Superior temporal gyrus (tissue), 1 donor: ENCODE data around the gene LRRC25.
"Not testable (repeated sequence)": the region's sequence is repeated elsewhere in the genome, so short reads cannot be mapped to it uniquely, and the experiment has no call there.

ENCODE experiments used
- DNase-seq: peaks from one replicate; pipeline ENCODE4 v3.0.0-alpha.2; 2016; ENCODE audit errors: extremely low spot score

Gene LRRC25

DNA sequence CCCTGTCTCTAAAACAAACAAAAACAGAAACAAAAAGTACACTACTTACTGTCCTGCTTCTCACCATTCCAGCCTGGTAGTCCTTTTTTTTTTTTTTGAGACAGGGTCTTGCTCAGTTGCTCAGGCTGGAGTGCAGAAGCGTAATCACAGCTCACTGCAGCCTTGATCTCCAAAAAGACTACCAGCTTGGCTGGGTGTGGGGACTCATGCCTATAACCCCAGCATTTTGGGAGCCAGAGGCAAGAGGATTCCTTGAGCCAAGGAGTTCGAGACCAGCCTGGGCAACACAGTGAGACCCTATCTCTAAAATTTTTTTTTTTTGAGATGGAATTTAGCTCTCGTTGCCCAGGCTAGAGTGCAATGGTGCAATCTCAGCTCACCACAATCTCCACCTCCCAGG, 16.6 kb downstream of the LRRC25 start:
- DNase-seq, result no peak

DNA sequence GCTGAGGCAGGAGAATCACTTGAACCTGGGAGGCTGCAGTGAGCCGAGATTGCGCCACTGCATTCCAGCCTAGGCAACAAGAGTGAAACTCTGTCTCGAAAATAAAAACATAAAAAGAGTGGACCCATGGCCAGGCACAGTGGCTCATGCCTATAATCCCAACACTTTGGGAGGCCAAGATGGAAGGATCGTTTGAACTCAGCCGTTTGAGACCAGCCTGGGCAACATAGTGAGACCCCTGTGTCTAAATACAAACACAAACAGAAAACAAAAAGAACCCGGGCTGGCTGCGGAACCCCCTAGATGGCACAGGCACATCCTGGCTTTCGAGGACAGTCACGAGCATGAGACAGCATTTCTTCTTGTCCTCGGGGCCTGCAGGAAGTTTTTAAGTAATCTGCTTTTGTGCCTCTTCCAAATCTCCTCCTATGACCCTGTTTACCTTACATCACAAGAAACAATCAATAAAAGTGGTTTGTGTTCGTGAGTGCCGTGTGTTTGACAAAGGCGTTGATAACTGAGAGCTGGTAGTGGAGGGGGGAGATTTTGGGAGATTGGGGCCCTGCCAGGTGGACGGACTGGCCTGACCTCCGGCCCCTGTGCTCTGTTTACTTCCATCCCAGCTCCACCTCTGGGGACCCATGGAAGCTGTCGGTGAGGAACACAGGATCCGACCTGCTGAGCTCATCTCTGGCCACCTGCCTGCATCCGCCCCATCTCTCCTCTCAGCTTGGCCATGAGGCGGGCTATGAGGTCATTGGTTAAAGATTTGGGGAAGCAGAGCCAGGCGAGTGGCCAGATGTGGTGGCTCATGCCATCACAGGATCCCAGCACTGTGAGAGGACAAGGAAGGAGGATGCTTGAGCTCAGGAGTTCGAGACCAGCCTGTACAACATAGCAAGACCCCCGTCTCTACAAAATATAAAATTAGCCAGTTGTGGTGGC, 17.3 kb downstream of the LRRC25 start:
- no peak for DNase-seq

DNA sequence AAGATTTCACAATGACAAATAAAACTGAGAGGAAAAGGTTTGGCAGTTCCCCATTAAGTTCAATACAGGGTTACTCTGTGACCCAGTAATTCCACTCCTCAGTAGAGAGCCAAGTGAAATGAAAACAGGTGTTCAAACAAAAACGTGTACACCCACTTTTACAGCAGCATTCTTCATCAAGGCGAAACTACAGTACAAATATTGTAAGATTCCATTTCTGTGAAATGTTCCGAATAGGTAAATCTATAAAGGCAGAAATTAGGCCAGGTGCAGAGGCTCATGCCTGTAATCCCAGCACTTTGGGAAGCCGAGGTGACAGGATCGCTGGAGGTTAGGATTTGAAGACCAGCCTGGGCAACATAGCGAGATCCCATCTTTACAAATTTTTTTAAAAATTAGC, 20.4 kb downstream of the LRRC25 start:
- no peak for DNase-seq

DNA sequence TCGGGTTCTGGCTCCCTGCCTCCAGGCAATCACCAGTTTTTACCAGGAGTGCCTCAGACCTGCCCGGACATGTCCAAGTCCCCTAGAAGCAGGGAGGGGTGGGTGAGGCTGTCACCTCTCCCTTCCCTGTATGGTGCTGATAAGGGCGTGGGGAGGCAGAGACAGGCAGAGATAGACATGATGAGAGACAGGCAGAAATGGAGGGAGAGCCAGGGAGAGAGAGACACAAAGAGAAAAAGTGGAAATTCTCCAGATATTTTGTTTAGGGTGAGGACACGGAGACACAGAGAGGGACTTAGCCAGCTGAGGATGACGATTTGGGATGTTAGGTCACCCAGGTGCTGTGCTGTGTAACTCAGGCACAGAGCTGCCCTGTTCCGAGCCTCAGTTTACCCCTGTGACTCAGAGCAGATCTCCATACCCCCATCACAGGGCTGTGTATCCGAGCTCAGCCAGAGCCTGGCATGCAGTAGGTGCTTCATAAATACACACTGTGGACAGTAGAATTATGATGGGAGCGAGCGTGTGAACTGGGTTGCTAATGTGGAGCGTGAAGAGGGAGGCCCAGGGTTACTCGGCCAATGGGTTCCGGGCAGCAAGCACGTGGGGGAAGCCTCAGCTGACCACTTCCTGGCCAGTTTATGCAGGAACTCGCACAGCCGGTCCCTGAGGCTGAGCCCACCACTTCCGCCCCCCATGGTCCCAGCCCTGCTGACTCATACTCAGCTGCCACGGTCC, 23.4 kb downstream of the LRRC25 start:
- DNase-seq, result peak; percentile 18

DNA sequence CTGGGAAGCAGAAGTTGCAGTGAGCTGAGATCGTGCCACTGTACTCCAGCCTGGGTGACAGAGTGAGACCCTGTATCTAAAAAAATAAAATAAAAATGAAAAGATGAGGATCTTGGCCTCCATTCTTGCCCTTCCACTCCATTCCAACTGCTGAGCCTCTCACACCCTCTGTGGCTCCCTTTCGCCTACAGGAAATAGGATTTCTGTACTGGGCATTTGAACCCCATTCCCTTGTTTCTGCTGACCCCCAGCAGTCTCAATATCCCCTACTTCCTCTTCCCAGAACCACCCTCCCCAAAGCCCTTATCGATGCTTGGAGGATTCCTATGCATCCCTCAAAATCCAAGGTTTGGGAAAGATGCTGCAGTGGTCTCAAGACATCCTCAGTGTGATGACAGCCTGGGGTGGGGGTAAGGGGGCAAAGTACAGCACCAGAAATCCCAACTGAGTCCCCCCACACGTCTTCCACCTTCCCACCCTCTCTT, 24.0 kb downstream of the LRRC25 start:
- no peak for DNase-seq

DNA sequence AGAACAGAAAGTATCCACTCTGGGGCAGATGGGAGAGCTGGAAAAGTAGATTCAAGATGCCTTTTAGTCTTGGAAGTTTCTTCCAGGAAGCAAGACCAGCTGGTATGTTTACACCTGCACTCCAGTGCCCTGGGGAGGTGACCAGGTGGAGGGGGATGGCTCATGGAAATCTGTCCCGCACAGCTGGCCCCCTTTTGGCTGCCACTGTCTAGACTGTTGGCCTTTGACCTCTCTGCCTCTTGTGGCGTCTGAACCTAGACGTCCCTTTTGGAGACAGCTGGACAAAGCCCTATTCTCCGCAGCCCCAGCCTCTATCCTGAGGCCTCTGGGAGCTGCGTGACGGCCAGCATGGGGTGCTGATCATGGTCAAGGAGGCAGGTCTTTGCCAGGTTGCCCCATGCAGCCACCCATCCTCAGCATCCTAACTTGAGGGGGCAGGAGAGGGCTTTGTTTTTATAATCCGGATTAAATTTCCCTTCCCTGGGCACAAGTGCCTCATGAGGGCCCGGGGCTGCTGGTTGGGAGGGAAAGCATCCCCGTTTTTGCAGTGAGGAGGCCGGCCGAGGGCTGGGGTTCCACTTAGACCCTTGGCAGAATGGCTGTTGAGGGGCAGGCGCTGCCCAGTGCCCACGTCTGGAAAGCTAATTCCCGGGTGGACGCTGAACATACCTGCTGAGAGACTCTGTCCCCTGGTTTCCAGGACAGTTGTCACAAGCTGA, 28.8 kb downstream of the LRRC25 start:
- no peak for DNase-seq

DNA sequence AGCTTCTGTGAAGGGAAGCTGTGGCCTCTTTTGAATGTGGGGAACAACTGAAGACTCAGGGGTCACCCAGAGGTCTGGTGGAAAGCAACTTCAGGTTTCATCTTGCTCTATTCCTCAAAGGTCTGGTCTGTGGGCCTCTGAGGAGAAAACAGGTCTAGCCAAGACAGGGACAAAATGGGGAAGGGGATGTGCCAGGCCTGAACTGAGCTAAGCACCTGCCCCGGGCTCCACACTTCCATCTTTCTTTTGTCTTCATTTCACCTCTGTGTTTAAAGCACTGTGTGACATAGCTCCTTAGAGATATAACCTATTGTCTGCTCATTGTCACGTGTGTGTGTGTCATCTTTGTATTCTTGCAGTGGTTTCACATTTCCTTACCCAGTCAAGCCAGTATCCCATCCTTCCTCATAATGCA, 31.4 kb downstream of the LRRC25 start:
- DNase-seq, result no peak

DNA sequence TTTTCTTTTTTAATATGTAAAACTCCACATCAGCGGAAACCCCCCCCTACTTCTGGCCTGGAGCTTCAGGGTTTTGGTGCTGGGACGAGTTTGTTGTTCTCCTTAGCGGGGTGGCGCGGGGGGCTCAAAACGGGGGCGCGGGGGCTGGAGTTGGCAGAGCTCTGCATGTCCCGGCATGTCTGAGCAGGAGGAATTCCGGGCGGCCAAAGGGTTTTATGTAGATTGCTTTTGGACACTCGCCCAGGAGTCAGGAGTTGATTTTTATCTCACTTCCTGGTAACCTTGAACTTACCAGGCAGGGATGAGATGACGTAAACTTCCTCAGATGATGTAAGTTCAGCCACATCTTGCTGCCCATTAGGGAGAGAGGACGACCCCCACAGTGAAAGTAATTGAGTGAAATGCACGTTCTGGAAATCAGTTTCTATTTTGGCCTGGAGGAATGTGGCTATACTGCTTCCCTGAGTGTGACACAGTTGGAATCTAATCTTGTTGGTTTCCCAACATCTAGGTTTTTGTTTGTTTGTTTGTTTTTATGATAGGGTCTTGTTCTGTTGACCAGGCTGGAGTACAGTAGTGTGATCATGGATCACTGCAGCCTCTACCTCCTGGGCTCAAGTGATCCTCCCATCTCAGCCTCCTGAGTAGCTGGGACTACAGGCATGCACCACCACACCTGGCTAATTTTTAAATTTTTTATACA, 32.4 kb downstream of the LRRC25 start:
- DNase-seq, result no peak

DNA sequence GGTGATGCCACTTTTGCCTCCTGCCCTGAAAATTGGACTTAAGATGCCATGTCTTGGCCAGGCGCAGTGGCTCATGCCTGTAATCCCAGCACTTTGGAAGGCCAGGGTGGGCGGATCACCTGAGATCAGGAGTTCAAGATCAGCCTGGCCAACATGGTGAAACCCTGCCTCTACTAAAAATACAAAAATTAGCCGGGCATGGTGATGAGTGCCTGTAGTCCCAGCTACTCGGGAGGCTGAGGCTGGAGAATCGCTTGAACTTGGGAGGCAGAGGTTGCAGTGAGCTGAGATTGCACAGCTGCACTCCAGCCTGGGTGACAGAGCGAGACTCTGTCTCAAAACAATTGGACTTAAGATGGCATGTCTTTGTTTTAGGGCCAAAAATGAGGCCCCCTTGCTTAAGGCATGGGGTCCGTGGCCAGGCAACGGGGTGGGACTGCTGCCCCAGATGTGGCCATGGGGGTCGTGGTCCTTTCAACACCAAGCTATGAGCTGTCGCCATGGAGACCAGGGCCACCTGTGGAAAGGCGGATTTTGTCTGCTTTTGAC, 33.1 kb downstream of the LRRC25 start:
- not testable (repeated sequence) for DNase-seq

DNA sequence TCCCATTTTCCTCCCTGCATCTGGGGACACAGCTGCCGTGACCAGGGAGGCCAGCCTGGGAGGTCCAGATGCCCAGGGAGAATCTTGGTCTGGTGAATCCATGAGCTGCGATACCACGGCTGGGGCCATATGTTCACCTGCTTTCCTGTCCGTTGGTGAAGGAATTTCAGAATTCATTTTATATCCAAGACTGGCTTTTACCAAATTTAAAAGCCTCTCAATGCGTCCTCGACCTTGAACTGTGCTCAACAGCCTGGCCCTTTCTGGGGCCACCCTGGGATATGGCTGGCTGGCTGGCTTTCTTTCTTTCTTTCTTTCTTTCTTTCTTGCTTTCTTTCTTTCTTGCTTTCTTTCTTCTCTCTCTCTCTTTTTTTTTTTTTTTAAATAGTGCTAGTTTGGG, 33.6 kb downstream of the LRRC25 start:
- no peak for DNase-seq

DNA sequence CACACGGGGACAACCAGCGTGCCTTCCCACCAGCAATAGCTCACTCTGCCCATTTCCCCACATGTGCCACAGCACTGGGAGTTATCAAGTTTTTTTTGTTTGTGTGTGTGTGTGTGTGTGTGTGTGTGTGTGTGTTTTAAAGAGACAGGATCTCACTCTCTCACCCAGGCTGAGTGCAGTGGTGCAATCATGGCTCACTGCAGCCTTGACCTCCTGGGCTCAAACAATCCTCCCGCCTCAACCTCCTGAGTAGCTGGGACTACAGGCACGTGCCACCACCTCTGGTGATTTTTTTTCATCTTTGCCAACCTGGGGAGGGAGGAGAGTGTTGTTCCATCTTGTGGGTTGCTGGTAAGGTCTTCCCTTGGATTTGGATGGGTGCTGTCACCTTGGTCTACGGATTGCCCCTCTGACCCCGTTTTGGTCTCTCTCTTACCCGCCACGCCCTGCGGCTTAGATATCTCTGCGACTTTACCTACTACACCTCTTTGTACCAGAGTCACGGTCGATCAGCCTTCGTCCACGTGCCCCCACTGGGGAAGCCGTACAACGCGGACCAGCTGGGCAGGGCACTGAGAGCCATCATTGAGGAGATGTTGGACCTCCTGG, 34.4 kb downstream of the LRRC25 start:
- no peak for DNase-seq

DNA sequence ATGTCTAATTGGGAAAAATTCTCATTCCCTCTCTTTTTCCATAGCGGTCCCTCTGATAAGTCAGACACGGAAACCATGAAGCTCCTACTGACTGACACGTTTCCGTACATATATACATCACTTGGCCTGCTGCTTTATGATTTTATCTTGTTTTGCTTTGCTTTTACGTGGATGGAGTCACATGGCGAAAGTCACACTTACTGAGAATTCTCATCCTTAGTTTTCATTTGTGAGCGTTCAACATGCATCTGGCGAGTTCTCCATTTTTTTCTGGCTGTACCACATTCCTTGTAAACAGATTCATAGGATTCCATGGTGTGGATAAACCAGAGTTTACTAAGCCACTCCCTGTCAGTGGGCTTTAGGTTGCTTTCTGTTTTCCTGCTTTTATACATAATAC, 35.8 kb downstream of the LRRC25 start:
- DNase-seq, result no peak

DNA sequence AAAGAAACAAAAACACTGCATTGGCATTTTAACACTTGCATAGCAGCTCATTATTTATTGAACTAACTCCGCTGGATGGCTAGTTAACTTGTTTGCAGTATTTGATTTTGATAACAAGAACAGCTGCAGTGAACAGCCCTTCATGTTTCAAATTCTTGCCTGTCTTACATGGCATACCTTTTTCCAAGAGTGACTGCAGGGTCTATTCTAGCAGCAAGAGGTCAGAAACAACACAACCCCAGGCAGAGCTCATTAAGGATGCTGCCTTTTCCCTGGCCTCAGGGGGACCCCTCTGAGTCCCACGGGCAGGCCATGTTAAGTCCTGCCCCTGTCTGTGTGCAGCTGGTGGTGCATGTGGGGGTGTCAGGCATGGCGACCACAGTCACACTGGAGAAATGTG, 40.4 kb downstream of the LRRC25 start:
- no peak for DNase-seq

DNA sequence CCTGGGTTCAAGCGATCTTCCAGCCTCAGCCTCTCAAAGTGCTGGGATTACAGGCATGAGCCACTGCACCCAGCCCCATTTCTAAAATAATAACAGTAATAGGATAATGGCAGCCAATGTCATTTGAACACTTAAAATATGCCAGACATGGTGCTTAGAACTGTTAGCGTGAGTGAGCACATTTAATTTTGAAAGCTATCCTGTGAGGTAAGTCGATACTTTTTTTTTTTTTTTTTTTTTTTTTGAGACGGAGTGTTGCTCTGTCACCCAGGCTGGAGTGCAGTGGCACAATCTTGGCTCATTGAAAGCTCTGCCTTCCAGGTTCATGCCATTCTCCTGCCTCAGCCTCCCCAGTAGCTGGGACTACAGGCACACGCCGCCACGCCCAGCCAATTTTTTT, 42.7 kb downstream of the LRRC25 start:
- not testable (repeated sequence) for DNase-seq

DNA sequence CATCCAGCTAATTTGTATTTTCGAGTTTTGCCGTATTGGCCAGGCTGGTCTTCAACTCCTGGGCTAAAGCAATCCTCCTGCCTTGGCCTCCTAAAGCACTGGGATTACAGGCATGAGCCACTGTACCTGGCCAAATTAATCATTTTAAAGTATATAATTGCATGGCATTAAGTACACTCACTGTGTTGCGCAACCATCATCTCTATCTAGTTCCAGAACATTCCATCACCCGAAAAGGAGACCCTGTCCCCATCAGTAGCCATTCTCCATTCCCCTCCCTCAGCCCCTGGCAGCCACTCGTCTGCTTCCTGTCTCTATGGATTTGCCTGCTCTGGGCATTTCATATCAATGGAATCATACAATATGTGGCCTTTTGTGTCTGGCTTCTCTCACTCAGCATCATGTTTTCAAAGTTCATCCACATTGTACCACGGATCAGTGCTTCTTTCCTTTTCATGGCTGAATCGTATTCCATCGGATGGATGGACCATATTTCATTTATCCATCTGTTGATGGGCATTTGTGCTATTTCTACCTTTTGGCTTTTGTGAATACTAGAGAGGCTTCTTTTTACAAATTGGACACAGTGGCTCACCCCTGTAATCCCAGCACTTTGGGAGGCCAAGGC, 43.9 kb downstream of the LRRC25 start:
- DNase-seq, result no peak

DNA sequence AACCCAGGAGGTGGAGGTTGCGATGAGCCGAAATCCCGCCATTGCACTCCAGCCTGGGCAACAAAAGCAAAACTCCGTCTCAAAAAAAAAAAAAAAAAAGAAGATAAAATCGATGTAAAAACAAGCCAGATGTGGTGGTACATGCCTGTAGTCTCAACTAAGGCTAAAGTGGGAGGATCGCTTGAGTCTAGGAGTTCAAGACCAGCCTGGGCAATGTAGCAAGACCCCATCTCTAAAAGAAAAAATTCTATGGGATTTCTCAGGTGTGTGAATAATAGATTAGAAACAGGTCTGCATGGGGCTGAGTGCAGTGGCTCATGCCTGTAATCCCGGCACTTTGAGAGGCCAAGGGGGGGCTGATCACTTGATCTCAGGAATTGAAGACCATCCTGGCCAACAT, 45.9 kb downstream of the LRRC25 start:
- no peak for DNase-seq

DNA sequence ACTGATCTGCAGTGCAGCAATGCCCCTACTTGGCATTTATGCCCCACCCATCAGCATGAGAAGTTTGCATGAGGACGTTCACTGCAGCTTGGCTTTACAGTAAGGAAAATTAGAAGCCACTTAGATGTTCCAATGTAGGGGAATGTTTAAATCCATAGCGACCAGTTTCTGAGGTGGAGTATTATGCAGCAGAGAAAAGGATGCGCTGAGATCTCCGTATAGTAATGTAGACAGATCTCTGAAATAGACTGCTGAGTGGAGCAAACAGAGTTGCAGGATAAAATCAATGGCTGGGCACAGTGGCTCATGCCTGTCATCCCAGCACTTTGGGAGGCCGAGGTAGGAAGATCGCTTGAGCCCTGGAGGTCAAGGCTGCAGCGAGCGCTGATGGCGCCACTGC, 46.9 kb downstream of the LRRC25 start:
- DNase-seq, result no peak

DNA sequence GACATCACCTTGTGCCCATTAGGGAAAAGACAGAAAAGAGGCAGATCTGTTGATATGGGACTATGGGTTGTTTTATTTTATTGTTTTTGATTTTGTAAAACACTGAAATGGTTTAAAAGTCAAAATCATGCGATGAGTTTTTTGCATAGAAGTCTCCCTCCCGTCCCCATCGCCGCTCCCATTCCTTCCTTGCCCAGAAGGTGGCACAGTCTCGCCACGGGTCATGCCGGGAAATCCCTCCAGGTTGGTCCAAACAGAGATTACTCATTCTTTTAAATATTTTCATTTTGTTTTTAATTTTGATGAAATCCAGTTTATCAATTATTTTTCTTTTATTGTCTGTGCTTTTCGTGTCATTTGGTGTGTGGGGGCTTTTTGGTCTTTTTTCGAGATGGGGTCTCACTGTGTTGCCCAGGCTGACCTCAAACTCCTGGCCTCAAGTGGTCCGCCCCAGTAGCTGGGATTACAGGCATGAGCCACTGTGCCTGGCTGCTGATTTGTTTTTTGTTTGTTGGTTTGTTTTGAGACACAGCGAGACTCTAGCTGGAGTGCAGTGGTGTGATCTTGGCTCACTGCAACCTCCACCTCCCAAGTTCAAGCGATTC, 47.8 kb downstream of the LRRC25 start:
- peak; percentile 19 for DNase-seq

DNA sequence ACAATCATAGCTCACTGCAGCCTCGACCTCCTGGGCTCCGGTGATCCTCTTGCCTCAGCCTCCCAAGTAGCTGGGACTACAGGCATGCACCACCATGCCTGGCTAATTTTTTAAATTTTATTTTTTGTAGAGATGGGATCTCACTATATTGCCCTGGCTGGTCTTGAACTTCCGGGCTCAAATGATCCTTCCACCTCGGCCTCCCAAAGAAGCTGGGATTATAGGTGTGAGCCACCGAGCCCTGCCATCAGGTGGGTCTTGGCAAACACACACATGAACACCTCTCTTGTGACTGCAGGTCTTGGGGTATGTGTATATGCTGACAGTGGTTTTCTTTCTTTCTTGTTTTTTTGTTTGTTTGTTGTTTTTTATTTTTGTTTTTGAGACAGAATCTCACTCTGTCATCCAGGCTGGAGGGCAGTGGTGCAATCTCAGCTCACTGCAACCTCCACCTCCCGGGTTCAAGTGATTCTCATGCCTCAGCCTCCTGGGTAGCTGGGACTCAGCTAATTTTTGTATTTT, 48.5 kb downstream of the LRRC25 start:
- not testable (repeated sequence) for DNase-seq

DNA sequence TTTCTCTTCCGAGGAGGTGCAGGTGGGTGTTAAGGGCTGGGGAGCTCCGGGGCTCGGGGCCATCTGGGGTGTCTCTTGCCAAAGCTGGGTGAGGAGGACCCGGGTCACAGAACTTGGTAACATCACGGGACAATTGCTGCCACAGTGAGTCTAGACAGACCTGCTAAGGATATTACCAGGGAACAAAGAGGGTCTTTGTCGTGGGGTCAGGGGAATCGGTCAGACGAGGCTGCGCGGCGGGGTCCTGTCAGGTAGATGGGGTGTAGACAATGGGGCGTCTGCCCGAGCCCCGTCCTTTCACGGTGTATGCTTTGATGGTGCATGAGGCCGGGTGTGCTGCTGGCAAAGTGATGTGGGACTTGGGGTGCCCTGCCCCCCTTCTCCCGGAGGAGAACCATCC, 49.3 kb downstream of the LRRC25 start:
- DNase-seq, result no peak
